GM13977 (cell line): Measurements from ENCODE around the gene FMNL2.

Source experiments
- DNase-seq: peaks from one replicate; pipeline ENCODE4 v3.0.0; 2012; ENCODE audit warnings: low spot score
- in situ Hi-C: fragments of 300-500 bp; cut with MboI; formaldehyde crosslinking; loops from one replicate; pipeline ENCODE4 v1.12.0; 2022; ENCODE audit warnings: low sequenced_read_pairs, low pct_unique_long_range_greater_than_20kb, mixed read lengths, inconsistent platforms; ENCODE audit not compliant: unreplicated experiment
- TF ChIP-seq, protein P1 (sequence below): IDR thresholded peaks from 2 replicates; pipeline ENCODE4 v1.5.1; 2012; ENCODE audit warnings: mild to moderate bottlenecking, control low read depth; ENCODE audit not compliant: insufficient read depth; ENCODE audit errors: extremely low read depth, missing control alignments

FMNL2 gene

GRCh38 chr2:152441961-152442360, 107.0 kb downstream of the FMNL2 start:
- TF ChIP-seq, protein P1, sequence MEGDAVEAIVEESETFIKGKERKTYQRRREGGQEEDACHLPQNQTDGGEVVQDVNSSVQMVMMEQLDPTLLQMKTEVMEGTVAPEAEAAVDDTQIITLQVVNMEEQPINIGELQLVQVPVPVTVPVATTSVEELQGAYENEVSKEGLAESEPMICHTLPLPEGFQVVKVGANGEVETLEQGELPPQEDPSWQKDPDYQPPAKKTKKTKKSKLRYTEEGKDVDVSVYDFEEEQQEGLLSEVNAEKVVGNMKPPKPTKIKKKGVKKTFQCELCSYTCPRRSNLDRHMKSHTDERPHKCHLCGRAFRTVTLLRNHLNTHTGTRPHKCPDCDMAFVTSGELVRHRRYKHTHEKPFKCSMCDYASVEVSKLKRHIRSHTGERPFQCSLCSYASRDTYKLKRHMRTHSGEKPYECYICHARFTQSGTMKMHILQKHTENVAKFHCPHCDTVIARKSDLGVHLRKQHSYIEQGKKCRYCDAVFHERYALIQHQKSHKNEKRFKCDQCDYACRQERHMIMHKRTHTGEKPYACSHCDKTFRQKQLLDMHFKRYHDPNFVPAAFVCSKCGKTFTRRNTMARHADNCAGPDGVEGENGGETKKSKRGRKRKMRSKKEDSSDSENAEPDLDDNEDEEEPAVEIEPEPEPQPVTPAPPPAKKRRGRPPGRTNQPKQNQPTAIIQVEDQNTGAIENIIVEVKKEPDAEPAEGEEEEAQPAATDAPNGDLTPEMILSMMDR: peak; percentile 35
- peak; percentile 12 for DNase-seq
- in situ Hi-C loops: no loop called here

DNA sequence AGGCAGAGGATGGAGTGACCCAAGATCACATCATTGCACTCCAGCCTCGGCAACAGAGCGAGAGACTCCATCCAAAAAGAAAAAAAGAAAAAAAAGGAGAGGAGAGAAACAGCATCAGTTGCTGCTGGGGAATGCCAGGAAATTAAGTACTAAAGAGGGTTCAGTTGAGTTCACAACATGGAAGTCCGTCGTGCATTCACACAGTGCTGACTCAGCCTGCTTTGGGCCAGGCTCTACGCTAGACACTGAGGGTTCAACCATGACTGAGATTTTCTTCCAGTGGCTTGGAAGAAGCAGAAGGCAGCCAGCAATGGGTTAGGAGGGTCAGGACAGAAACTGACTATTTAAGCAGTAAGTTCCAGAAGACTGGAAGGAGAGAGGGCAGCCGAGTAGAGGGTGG, 108.8 kb downstream of the FMNL2 start:
- DNase-seq: no peak
- TF ChIP-seq, protein P1: no peak
- in situ Hi-C loops: no loop called here

- TF ChIP-seq, protein P1: no peak
- in situ Hi-C loops: no loop called here
- no peak for DNase-seq
Observed at GRCh38 chr2:152444448-152444847, 109.5 kb downstream of the FMNL2 start.

GRCh38 chr2:152445375-152445774, 110.4 kb downstream of the FMNL2 start:
- DNase-seq: no peak
- TF ChIP-seq, protein P1: no peak
- in situ Hi-C loops: no loop called here

DNA sequence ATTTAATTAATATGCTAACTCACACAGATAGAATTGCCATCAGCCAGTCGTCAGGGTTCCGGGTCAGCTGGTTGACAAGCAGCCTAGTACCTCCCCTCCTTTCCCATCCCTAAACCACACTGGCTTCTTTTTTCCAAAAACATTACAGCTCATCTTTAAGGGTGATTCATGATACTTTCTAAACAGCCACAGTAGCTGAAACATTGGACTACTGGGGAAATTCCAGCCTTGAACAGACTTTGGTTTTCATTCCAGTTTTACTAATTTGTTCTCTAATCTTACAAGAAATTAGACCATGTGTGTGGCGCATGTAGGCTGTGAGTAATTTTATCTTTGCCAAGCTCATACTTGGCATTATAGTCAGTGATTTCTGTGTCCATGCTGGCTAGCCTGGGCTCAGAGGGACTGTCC, 110.8 kb downstream of the FMNL2 start:
- in situ Hi-C loops: no loop called here
- no peak for DNase-seq
- TF ChIP-seq, protein P1: no peak

- TF ChIP-seq, protein P1: no peak
- DNase-seq: no peak
- in situ Hi-C loops: no loop called here
Observed at GRCh38 chr2:152446213-152446612, 111.2 kb downstream of the FMNL2 start.

GRCh38 chr2:152447897-152448296, 112.9 kb downstream of the FMNL2 start:
- TF ChIP-seq, protein P1: no peak
- in situ Hi-C loops: no loop called here
- no peak for DNase-seq
